HepG2 (cell line): ENCODE measurements around the gene ANKUB1. TPM values are rescaled to one million over a fixed set of nuclear protein-coding genes. Genes with fewer than 3 reads are reported as not detected.

ENCODE experiments used
- ATAC-seq: fragments of 200-7000 bp; cut with Tn5 transposase; 3 replicates; pipeline ENCODE4 v1.9.1; 2020; ENCODE audit warnings: mild to moderate bottlenecking, moderate library complexity
- BruUV-seq: library from RNA; stranded (reverse); fragments of 400-500 nt; replicated peaks from 2 replicates; lab custom pipeline; 2021; lab: Mats Ljungman, UMichigan
- CTCF ChIA-PET: fragments of 300-600 bp; formaldehyde crosslinking; extraction: SDS; loops from one replicate; lab custom pipeline; 2021; ENCODE audit warnings: low total read pairs, inconsistent platforms, low intra/inter-chr PET ratio; lab: Yijun Ruan, JAX
- POLR2A ChIA-PET: fragments of 350-600 bp; sonication (Branson Sonifier 250); formaldehyde crosslinking; loops from one replicate; lab custom pipeline; 2020; ENCODE audit warnings: antibody characterized with exemption, inconsistent platforms; lab: Yijun Ruan, JAX
- DNase-seq: peaks from one replicate; pipeline ENCODE4 v3.0.0-alpha.2; 2015; ENCODE audit warnings: low spot score
- FAIRE-seq: peaks from 3 replicates; lab custom pipeline; 2011; peaks lifted over from hg19 to GRCh38; lab: Jason Lieb, UNC
- H2AFZ ChIP-seq: one replicate; pipeline ENCODE4 v1.6.1; 2011; ENCODE audit warnings: low read length, inconsistent platforms
- H3K27ac ChIP-seq: fragments of 300-600 bp; 3 replicates; pipeline ENCODE4 v1.8.0; 2011; ENCODE audit warnings: mixed run types, mild to moderate bottlenecking, mixed read lengths, low read length, inconsistent platforms; ENCODE audit not compliant: insufficient read depth; ENCODE audit errors: extremely low read length
- H3K27me3 ChIP-seq, 2 experiments: fragments of 200-600 bp in 1 of 2; 2 replicates in 1 of 2; 3 replicates in 1 of 2; pipeline versions ENCODE4 v1.6.0 to v1.8.0; 2011; ENCODE audit warnings: low read length in 2 of 2, mild to moderate bottlenecking in 2 of 2, moderate library complexity in 2 of 2, inconsistent platforms in 1 of 2; ENCODE audit not compliant: insufficient read depth in 2 of 2, control insufficient read depth in 1 of 2
- H3K36me3 ChIP-seq, 2 experiments: fragments of 200-600 bp in 1 of 2; replicated peaks in 1 of 2; 2 replicates in 1 of 2; 3 replicates in 1 of 2; pipeline versions ENCODE4 v1.5.1 to v1.8.0; 2011; ENCODE audit warnings: low read length in 2 of 2, inconsistent platforms in 1 of 2; ENCODE audit not compliant: insufficient read depth in 2 of 2, control insufficient read depth in 1 of 2
- H3K4me1 ChIP-seq: 2 replicates; pipeline ENCODE4 v1.5.1; 2012; ENCODE audit warnings: low read length, inconsistent platforms; ENCODE audit not compliant: insufficient read depth
- H3K4me2 ChIP-seq: 2 replicates; pipeline ENCODE4 v1.6.0; 2011; ENCODE audit warnings: low read depth, low read length, inconsistent platforms
- H3K4me3 ChIP-seq, 3 experiments: fragments of 200-600 bp in 1 of 3; sonication (generic), shearing (Covaris generic) in 1 of 3; replicated peaks in 1 of 3; 2 replicates each; pipeline ENCODE4 v1.5.1; 2011 to 2016; ENCODE audit warnings: low read length in 3 of 3, inconsistent platforms in 2 of 3, low read depth in 2 of 3, mild to moderate bottlenecking in 2 of 3, control low read depth in 1 of 3, mixed read lengths in 1 of 3; ENCODE audit not compliant: insufficient read depth in 1 of 3
- H3K79me2 ChIP-seq: one replicate; pipeline ENCODE4 v1.6.1; 2011; ENCODE audit warnings: low read length, inconsistent platforms; ENCODE audit not compliant: insufficient read depth
- H3K9ac ChIP-seq: 2 replicates; pipeline ENCODE4 v1.6.0; 2011; ENCODE audit warnings: mild to moderate bottlenecking, low read depth, low read length, inconsistent platforms; ENCODE audit not compliant: insufficient read depth
- H3K9me3 ChIP-seq: 2 replicates; pipeline ENCODE4 v1.5.1; 2012; ENCODE audit warnings: mild to moderate bottlenecking, low read length
- H4K20me1 ChIP-seq: 2 replicates; pipeline ENCODE4 v1.6.0; 2011; ENCODE audit warnings: inconsistent platforms, mild to moderate bottlenecking, low read length, moderate library complexity; ENCODE audit not compliant: insufficient read depth
- ATF6 ChIP-seq: sonication (generic); formaldehyde crosslinking; conservative IDR thresholded peaks from 2 replicates; pipeline ENCODE4 v1.4.0; 2020; ENCODE audit warnings: missing genetic modification reagents
- CCAR2 ChIP-seq: fragments of 200-400 bp; formaldehyde crosslinking; optimal IDR thresholded peaks from 2 replicates; pipeline ENCODE3; 2018; ENCODE audit warnings: low read depth, mild to moderate bottlenecking, low read length, moderate library complexity
- GMEB2 ChIP-seq: IDR thresholded peaks from 2 replicates; pipeline ENCODE4 v1.6.1; 2016; ENCODE audit warnings: missing biosample characterization, missing genetic modification reagents, low read depth
- HCFC1 ChIP-seq: fragments of 150-350 bp; IDR thresholded peaks from 2 replicates; pipeline ENCODE4 v1.6.1; 2014; ENCODE audit warnings: low read depth, low read length
- JUN ChIP-seq: sonication (generic); formaldehyde crosslinking; IDR thresholded peaks from 2 replicates; pipeline ENCODE4 v1.4.0; 2020; ENCODE audit warnings: mild to moderate bottlenecking, missing genetic modification reagents
- MAFK ChIP-seq, 2 experiments: IDR thresholded peaks in 1 of 2; conservative IDR thresholded peaks in 1 of 2; 2 replicates each; pipeline ENCODE4 v1.6.1; 2011; ENCODE audit warnings: improper control_type of control experiment in 2 of 2, low read length in 2 of 2
- MTERF4 ChIP-seq: sonication (generic); formaldehyde crosslinking; IDR thresholded peaks from 2 replicates; pipeline ENCODE4 v1.8.0; 2023; ENCODE audit warnings: mild to moderate bottlenecking, missing genetic modification reagents
- WIZ ChIP-seq: sonication (generic); formaldehyde crosslinking; IDR thresholded peaks from 2 replicates; pipeline ENCODE4 v1.5.1; 2020; ENCODE audit warnings: mild to moderate bottlenecking, missing genetic modification reagents
- ZBTB34 ChIP-seq: sonication (generic); formaldehyde crosslinking; IDR thresholded peaks from 2 replicates; pipeline ENCODE4 v1.8.0; 2022; ENCODE audit warnings: mild to moderate bottlenecking, missing genetic modification reagents
- ZBTB38 ChIP-seq: sonication (generic); formaldehyde crosslinking; IDR thresholded peaks from 2 replicates; pipeline ENCODE4 v1.5.1; 2020; ENCODE audit warnings: mild to moderate bottlenecking, missing genetic modification reagents
- ZKSCAN5 ChIP-seq: sonication (generic); formaldehyde crosslinking; IDR thresholded peaks from 2 replicates; pipeline ENCODE4 v1.5.1; 2020; ENCODE audit warnings: mild to moderate bottlenecking, missing genetic modification reagents
- ZNF326 ChIP-seq: sonication (generic); formaldehyde crosslinking; IDR thresholded peaks from 2 replicates; pipeline ENCODE4 v1.4.0; 2020; ENCODE audit warnings: missing genetic modification reagents, borderline replicate concordance
- ZNF446 ChIP-seq: sonication (generic); formaldehyde crosslinking; IDR thresholded peaks from 2 replicates; pipeline ENCODE4 v1.5.0; 2020; ENCODE audit warnings: mild to moderate bottlenecking, missing genetic modification reagents
- WGBS: methylation state at CpG from one replicate; pipeline ENCODE4 v1.1.6; 2017; ENCODE audit warnings: low lambda C conversion rate; 5-methylcytosine and 5-hydroxymethylcytosine counted together
- in situ Hi-C: cut with HindIII; loops from 2 replicates; pipeline ENCODE4 v1.10.0; 2017; ENCODE audit warnings: low pct_unique_long_range_greater_than_20kb; ENCODE audit not compliant: extremely low pct_ligation_motif_present
- intact Hi-C: fragments of 100-400 bp; cut with micrococcal nuclease; formaldehyde crosslinking; loops from one replicate; pipeline ENCODE4 v1.10.0; 2022; ENCODE audit not compliant: unreplicated experiment
- polyA plus RNA-seq, 8 experiments: library from polyadenylated mRNA; depleted of rRNA in 3 of 8; stranded (reverse) in 7 of 8; unstranded in 1 of 8; fragments of >200 nt; fragmentation: Illumina TruSeq in 4 of 8; extraction: Trizol in 4 of 8; gene quantifications; 2 replicates each; pipeline versions ENCODE4 v1.2.1 to v1.2.3, GENCODE V29; 2011 to 2016; ENCODE audit warnings: low read depth in 4 of 8, missing spikeins in 1 of 8, mixed read lengths in 1 of 8; ENCODE audit not compliant: insufficient read depth in 1 of 8
- total RNA-seq, 5 experiments: library from RNA; depleted of rRNA; stranded (reverse); fragments of >200 nt; fragmentation: Illumina TruSeq; extraction: Trizol; gene quantifications; 2 replicates each; pipeline ENCODE4 v1.2.3, GENCODE V29; 2016; ENCODE audit warnings: low read depth in 1 of 5

The ANKUB1 gene
- total and polyA plus RNA-seq, 2 of the 13 experiments (the other 11 are each of a cell fraction or from before 2014, with no cell fraction given), result not detected

- TF ChIP-seq MTERF4 (CRISPR knock-in tag) (no peak), ZBTB34 (CRISPR knock-in tag) (no peak), ZKSCAN5 (CRISPR knock-in tag) (no peak), ZNF326 (CRISPR knock-in tag) (no peak), ZBTB38 (CRISPR knock-in tag) (no peak)
These were observed 8.8 kb upstream of the ANKUB1 start (continued) for GRCh38 chr3:149801195-149801594.

GRCh38 chr3:149800693-149801092, 8.3 kb upstream of the ANKUB1 start:
- WGBS, result 83% methylated on average over 8 of the region's 8 CpGs
- no peaks in the 10 kb centered on the region for H3K36me3 ChIP-seq
- no peak for DNase-seq
- no peak for FAIRE-seq
- intact Hi-C loops (no loop called here), in situ Hi-C loops (no loop called here)
- no TSS peak for BruUV-seq
- CTCF ChIA-PET, result no interaction called here
- ATAC-seq, result no peak
- H4K20me1 ChIP-seq, result no peaks in the 10 kb centered on the region
- no peak overlapping the region for H3K4me3 ChIP-seq
- TF ChIP-seq MAFK (conservative IDR thresholded peaks at IDR 0.05 in 1 of 2, IDR thresholded peaks at IDR 0.05 in 1 of 2; ENCODE audit: low read length in 2 of 2) (no peak), CCAR2 (no peak), ATF6 (no peak), ZNF446 (CRISPR knock-in tag) (no peak), JUN (CRISPR knock-in tag) (no peak), GMEB2 (no peak), WIZ (CRISPR knock-in tag) (no peak), HCFC1 (no peak)
- H3K9me3 ChIP-seq, result no peaks in the 10 kb centered on the region
- no peaks in the 10 kb centered on the region for H3K79me2 ChIP-seq
- no peak overlapping the region for H3K27ac ChIP-seq
- H3K4me1 ChIP-seq, result no peaks in the 10 kb centered on the region
- H3K9ac ChIP-seq, result no peak overlapping the region
- no peak overlapping the region for H3K4me2 ChIP-seq
- no peaks in the 10 kb centered on the region for H3K27me3 ChIP-seq
- no peak overlapping the region for H2AFZ ChIP-seq
- POLR2A ChIA-PET, result no interaction called here
